Suppressor macrophage treated with lipopolysaccharide for 1 hour (primary cell): ENCODE measurements around the gene RTN4R.
"Not testable (repeated sequence)": the region's sequence is repeated elsewhere in the genome, so short reads cannot be mapped to it uniquely, and the experiment has no call there.

Experiments
- DNase-seq, 3 donors: peaks; one replicate each; pipeline ENCODE4 v3.0.0-alpha.2; 2020 to 2022

RTN4R gene

GRCh38 chr22:20268279-20269012 is at the start of gene RTN4R:
RTN4R (minus strand) TSS chr22:20268318; CDS start chr22:20268092, 226 bp downstream.
- peak; percentile 66 to 90 (median 80) for DNase-seq

- not testable (repeated sequence) for DNase-seq
These were observed 49.4 kb upstream of the RTN4R start for GRCh38 chr22:20317402-20318042.

- no peak for DNase-seq
These were observed 48.8 kb upstream of the RTN4R start for GRCh38 chr22:20316844-20317401.

- no peak for DNase-seq
These were observed 48.2 kb upstream of the RTN4R start for GRCh38 chr22:20316217-20316843.

DNA sequence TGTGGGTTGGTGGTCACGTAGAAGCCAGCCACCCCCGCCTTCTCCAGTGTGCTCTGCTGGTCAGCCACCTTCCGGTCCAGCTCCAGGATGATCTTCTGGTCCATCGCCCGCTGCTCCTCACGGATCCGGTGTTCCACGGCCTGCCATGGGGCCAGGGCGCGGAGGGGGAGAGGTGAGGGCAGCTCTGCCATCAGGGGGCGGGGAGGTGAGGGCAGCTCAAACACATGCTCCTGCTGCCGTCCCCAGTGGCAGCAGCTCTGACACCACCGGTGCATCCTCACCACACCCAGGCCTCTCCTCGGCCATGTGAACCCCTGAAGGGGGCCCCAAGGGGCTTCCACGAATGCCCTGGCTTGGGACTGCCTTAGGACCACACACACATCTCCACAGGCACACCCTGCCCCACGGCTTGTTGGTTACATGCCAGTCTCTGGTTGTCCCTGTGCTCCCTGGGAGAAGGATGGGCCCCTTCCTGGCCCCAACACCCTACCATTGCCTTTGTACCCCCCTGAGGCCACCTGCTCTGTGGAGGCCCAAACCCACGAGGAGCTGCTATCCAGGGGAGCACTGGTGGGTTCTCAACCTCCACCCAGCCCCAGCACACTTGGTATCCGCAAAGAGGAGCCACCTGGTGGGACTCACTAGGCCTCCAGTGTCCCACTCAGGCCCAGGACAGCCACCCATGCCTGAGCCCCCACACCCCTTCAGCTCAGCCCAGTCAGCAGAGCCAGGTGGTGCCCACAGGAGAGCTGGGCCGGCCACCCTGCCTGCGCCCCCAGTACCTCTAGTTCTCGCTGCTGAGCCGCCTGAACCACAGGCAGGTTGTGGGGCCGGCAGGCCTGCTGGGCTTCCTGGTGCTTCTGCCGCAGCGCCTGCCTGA is 47.5 kb upstream of the RTN4R start:
- DNase-seq: no peak

GRCh38 chr22:20314741-20315336 is 46.7 kb upstream of the RTN4R start:
- DNase-seq: not testable (repeated sequence)

- not testable (repeated sequence) for DNase-seq
These were observed 46.1 kb upstream of the RTN4R start for GRCh38 chr22:20314206-20314605.

DNA sequence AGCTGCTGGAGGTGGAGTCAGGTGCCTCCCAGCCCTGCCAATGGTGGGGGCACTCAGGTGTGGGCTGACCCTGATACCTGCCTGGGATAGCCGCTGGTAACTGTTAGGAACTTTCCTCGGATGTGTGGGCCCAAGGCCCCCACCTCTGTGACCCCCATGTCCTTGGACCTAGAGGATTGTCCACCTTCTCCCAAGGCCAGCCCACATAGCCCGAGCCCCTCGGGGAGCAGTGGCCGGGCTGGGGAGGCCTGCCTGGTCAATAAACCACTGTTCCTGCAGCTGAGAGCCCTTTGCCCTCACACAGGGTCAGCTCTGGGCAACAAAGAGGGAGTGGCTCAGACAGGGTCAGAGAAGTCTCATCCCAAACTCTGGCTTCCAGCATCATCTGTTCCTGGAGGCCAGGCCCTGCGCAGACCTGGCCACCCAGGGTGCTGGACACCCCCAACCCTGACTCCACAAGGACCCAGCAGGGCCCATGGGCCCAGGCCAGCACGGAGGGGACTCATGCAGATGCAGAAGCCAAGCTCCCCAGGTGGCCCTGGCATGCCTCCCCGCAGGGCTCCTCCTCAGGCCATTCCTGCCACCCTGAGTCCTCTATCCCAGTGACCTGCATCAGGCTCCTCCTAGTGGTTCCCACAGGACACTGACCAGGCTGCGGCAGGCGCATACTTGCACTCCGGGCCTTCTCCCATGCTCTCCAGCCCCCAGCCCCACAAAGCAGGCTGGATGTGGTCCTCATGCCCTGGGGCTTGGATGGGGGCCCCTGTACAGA is 45.4 kb upstream of the RTN4R start:
- not testable (repeated sequence) for DNase-seq

GRCh38 chr22:20312396-20313191 is 44.5 kb upstream of the RTN4R start:
- no peak for DNase-seq

- not testable (repeated sequence) for DNase-seq
These were observed 43.3 kb upstream of the RTN4R start for GRCh38 chr22:20311249-20312062.

DNA sequence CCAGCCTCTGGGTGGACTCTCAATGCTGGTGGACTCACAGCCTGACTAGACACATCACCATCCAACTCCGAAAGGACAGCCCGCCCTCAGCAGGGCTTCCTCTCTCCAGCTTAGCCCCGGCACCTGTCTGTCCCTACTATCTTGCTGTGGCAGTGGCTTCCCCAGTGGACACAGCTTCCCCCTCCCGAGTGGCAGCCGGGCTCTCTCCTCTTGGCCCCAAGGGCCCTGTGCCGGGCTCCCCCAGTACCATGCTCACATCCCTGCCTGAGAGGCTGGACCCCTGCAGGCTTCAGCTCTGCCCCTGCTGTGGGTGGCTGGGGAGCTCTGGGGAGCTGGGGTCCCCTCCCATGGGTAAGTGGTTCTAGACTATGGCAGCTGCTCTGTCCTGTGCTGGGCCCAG is 42.7 kb upstream of the RTN4R start:
- DNase-seq: not testable (repeated sequence)

- not testable (repeated sequence) for DNase-seq
These were observed 42.1 kb upstream of the RTN4R start for GRCh38 chr22:20310180-20310579.

GRCh38 chr22:20308806-20309650 is 40.9 kb upstream of the RTN4R start:
- peak in 1 of 3 donors; percentile 3 for DNase-seq

- DNase-seq: not testable (repeated sequence)
These were observed 39.6 kb upstream of the RTN4R start for GRCh38 chr22:20307448-20308447.

DNA sequence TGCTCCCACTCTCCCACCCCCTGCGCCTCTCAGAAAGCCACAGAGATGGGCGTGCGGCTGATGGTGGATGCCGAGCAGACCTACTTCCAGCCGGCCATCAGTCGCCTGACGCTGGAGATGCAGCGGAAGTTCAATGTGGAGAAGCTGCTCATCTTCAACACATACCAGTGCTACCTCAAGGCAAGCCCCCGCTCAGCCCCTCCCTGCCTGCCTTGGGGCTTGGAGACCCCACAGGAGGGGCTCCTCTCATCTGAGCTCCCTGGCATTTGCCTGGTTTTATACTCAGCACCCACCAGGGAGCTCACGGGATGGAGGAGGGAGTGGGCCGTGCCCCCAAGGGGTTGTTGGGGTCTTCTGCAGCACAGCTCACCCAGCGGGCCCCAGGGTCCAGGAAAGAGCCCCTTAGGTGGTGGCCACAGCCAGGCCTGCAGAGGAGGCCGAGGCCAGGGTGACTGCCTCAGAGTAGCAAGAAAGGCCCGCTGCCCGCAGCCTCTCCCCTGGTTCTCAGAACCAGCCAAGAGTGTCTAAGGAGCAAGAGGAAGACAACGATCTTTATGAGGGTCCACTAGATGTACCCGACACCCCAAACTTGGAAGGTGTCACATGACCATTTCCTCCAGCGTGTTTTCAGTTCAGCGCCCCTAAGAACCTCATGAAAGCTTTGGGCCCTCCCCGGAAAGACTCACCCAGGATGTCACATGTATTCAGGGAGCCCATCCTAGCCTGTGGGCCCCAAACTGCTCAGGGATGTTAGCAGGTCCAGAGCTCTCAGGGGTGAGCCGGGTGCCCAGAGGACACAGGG is 38.7 kb upstream of the RTN4R start:
- DNase-seq: not testable (repeated sequence)
